ENCODE results near the gene FOXK2.

Gene FOXK2

GRCh38 chr17:82640036-82640435 lies 120.5 kb downstream of the FOXK2 start:
- no peak for DNase-seq (ENCODE audit: low read depth in 1 of 2, low spot score in 1 of 2)
- TF ChIP-seq JUND (IDR thresholded peaks at IDR 0.05; ENCODE audit: low read depth), result no peak
- in situ Hi-C loops (cut with HindIII; ENCODE audit: low pct_unique_long_range_greater_than_20kb, low sequenced_read_pairs), result no loop called here

GRCh38 chr17:82642022-82642421 lies 122.5 kb downstream of the FOXK2 start:
- no peak for TF ChIP-seq JUND (IDR thresholded peaks at IDR 0.05; ENCODE audit: low read depth)
- DNase-seq (ENCODE audit: low read depth in 1 of 2, low spot score in 1 of 2), result no peak
- in situ Hi-C loops (cut with HindIII; ENCODE audit: low pct_unique_long_range_greater_than_20kb, low sequenced_read_pairs), result no loop called here

- DNase-seq (ENCODE audit: low read depth in 1 of 2, low spot score in 1 of 2), result no peak
- in situ Hi-C loops (cut with HindIII; ENCODE audit: low pct_unique_long_range_greater_than_20kb, low sequenced_read_pairs), result no loop called here
- no peak for TF ChIP-seq JUND (IDR thresholded peaks at IDR 0.05; ENCODE audit: low read depth)
Measured at GRCh38 chr17:82644148-82644547, 124.6 kb downstream of the FOXK2 start.

GRCh38 chr17:82645516-82645915 lies 126.0 kb downstream of the FOXK2 start:
- DNase-seq (ENCODE audit: low read depth in 1 of 2, low spot score in 1 of 2), result no peak
- no peak for TF ChIP-seq JUND (IDR thresholded peaks at IDR 0.05; ENCODE audit: low read depth)
- in situ Hi-C loops (cut with HindIII; ENCODE audit: low pct_unique_long_range_greater_than_20kb, low sequenced_read_pairs), result no loop called here

- peak; percentile 37 to 60 for DNase-seq (ENCODE audit: low read depth in 1 of 2, low spot score in 1 of 2)
- in situ Hi-C loops (cut with HindIII; ENCODE audit: low pct_unique_long_range_greater_than_20kb, low sequenced_read_pairs), result no loop called here
- no peak for TF ChIP-seq JUND (IDR thresholded peaks at IDR 0.05; ENCODE audit: low read depth)
Measured at GRCh38 chr17:82647593-82648164, 128.1 kb downstream of the FOXK2 start.

GRCh38 chr17:82648165-82648668 lies 128.7 kb downstream of the FOXK2 start, which contains the start of gene WDR45B:
Gene WDR45B (minus strand): TSS chr17:82648444. CDS start chr17:82648340, 104 bp downstream.
- peak; percentile 99 for DNase-seq (ENCODE audit: low read depth in 1 of 2, low spot score in 1 of 2)
- TF ChIP-seq JUND (IDR thresholded peaks at IDR 0.05; ENCODE audit: low read depth), result no peak
- in situ Hi-C loops (cut with HindIII; ENCODE audit: low pct_unique_long_range_greater_than_20kb, low sequenced_read_pairs), result no loop called here

- no peak for TF ChIP-seq JUND (IDR thresholded peaks at IDR 0.05; ENCODE audit: low read depth)
- in situ Hi-C loops (cut with HindIII; ENCODE audit: low pct_unique_long_range_greater_than_20kb, low sequenced_read_pairs), result no loop called here
- peak in 1 of 2 experiments; percentile 60 for DNase-seq (ENCODE audit: low read depth in 1 of 2, low spot score in 1 of 2)
Measured at GRCh38 chr17:82648742-82649331, 129.3 kb downstream of the FOXK2 start.

- DNase-seq (ENCODE audit: low read depth in 1 of 2, low spot score in 1 of 2), result no peak
- in situ Hi-C loops (cut with HindIII; ENCODE audit: low pct_unique_long_range_greater_than_20kb, low sequenced_read_pairs), result no loop called here
- no peak for TF ChIP-seq JUND (IDR thresholded peaks at IDR 0.05; ENCODE audit: low read depth)
Measured at GRCh38 chr17:82649501-82650261, 130.1 kb downstream of the FOXK2 start.

- no peak for DNase-seq (ENCODE audit: low read depth in 1 of 2, low spot score in 1 of 2)
- in situ Hi-C loops (cut with HindIII; ENCODE audit: low pct_unique_long_range_greater_than_20kb, low sequenced_read_pairs), result no loop called here
- TF ChIP-seq JUND (IDR thresholded peaks at IDR 0.05; ENCODE audit: low read depth), result no peak
Measured at GRCh38 chr17:82650723-82651122, 131.2 kb downstream of the FOXK2 start.

- in situ Hi-C loops (cut with HindIII; ENCODE audit: low pct_unique_long_range_greater_than_20kb, low sequenced_read_pairs), result no loop called here
Measured at GRCh38 chr17:82653651-82654528, 134.4 kb downstream of the FOXK2 start.

More at GRCh38 chr17:82653651-82654528, 134.4 kb downstream of the FOXK2 start:
- no peak for DNase-seq (ENCODE audit: low read depth in 1 of 2, low spot score in 1 of 2)
- TF ChIP-seq JUND (IDR thresholded peaks at IDR 0.05; ENCODE audit: low read depth), result no peak

All from T47D (cell line).